ENCODE measurements around the gene TPRG1.

GRCh38 chr3:189137416-189137815 is 34.4 kb upstream of the TPRG1 start:
- TF ChIP-seq CTCF (IDR thresholded peaks at IDR 0.05) (no peak), POLR2A (IDR thresholded peaks at IDR 0.05) (no peak)

Measured in lower leg skin (tissue), 3 donors.